Fibroblast of skin of abdomen (primary cell): ENCODE results near the gene MYO3B.
A peak's percentile ranks its signal among the peaks of the same experiment; 100 is the strongest.
"Not testable (repeated sequence)": the region's sequence is repeated elsewhere in the genome, so short reads cannot be mapped to it uniquely, and the experiment has no call there.

Experiments
- DNase-seq: peaks from one replicate; pipeline ENCODE4 v3.0.0-alpha.2; 2013

Gene MYO3B

GRCh38 chr2:170432823-170433222 lies 254.9 kb downstream of the MYO3B start:
- DNase-seq, result no peak

DNA sequence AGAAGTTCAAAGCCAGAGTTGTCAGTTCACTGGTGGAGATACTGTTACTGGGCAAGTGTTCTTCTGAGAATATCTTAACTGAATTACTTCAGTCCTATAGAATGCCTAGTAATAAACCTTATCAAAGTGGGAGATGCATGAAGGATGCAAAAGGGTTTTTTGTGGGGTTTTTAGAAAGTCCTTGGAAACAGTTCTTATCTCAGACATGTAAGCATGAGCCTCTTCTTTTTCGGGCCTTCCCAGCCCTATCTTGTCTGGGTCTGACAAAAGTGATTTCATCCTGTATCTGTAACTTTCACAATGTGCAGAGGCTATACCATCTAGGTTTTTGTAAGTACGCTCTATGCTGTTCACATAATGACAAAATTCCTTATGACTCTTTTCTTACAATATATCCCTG lies 255.5 kb downstream of the MYO3B start:
- no peak for DNase-seq

DNA sequence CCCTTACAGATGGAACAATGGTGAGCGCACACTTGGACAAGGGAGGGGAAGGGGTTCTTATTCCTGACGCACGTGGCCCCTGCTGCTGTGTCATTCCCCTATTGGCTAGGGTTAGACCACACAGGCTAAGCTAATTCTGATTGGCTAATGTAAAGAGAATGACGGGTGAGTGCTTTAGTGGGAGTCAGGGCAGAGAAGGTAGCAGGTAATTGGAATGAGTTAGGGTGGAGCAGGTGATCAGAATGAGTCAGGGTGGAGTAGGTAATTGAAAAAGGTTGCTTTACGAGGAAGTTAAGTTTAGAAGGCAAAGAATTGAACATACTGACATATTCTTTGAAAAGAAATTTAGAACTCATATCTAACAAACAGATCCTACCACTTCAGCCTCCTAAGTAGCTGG lies 256.4 kb downstream of the MYO3B start:
- not testable (repeated sequence) for DNase-seq

GRCh38 chr2:170434900-170435621 lies 257.1 kb downstream of the MYO3B start:
- DNase-seq, result peak; percentile 7

- DNase-seq, result peak; percentile 4
These were observed 258.4 kb downstream of the MYO3B start for GRCh38 chr2:170436077-170436943.

DNA sequence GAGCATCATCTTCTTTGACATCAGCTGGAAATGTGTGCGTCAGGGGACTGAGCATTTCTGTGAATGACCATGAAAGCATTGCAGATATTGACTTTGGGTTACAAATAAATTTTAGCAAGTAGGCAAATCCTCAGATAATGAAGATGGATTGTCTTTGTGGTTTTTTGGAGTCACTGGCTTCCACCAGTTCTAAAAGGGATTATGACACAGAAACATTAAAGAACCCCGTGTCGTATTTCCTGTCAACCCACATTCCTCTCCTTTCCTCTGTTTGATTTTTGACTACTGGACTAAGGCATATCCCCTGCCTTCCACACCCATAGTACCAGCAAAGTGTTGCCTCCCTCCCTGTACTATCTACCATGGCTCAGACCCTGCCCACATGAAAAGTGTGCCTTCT lies 268.1 kb downstream of the MYO3B start:
- DNase-seq, result no peak

DNA sequence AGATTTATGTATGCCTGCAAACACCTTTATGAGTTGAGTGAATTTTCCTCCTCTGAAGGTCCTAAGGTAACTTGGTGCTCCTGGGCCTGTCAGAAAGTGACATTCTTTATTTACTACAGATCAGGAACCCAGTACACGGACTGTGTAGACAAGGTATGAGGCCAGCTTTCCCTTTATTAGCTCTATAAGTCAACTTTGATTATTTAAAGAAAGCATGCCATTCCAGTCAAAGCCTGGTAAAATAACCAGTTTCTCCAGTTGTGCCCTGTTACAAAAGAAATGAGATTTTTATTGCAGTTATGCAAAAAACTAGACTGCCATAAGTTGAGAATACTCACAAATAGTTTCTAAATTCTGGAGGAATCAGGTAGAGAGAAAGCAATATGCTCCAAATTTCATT lies 271.1 kb downstream of the MYO3B start:
- DNase-seq, result no peak

DNA sequence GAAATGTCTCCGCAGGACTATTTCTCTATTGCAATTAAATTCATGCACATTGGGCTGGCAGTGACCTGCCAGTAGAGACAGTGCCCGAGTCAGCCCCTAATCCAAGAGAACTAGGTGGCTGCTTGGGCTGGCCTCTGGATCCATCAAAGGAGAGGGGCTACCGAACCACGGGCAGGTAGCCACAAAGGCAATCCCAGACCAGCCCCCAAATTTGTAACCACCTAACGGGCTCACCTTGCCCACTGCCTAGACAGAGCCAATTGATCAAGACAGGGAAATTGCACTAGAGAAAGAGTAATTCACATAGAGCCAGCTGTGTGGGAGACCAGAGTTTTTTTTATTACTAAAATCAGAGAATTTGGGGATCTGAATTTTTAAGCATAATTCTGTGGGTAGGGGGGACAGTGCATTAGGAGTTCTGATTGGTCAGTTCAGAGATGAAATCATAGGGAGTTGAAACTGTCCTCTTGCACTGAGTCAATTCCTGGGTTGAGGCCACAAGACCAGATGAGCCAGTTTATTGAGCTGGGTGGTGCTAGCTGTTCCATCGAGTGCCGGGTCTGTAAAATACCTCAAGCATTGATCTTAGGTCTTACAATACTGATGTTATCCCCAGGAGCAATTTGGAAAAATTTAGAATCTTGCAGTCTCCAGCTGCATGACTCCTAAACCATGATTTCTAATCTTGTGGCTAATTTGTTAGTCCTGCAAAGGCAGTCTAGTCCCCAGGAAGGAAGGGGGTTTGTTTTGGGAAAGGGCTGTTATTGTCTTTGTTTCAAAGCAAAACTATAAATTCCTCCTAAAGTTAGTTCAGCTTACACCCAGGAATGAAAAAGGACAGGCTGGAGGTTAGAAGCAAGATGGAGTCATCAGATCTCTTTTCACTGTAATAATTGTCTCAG lies 276.8 kb downstream of the MYO3B start:
- no peak for DNase-seq

- DNase-seq, result no peak
These were observed 277.9 kb downstream of the MYO3B start for GRCh38 chr2:170455617-170456426.

DNA sequence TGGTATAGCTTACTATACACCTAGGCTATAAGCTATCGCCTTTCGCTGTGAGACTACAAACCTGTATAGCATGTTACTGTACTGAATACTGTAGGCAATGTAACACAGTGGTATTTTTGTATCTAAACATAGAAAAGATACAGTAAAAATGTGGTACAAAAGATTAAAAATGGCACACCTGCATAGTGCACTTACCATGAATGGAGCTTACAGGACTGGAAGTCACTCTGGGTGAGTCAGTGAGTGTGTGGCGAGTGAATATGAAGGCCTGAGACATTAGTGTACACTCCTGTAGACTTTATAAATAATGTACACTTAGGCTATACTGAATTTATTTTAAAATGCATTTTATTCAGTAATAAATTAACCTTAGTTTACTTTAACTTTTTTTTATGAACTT lies 279.0 kb downstream of the MYO3B start:
- DNase-seq, result no peak

GRCh38 chr2:170457742-170458141 lies 279.8 kb downstream of the MYO3B start:
- no peak for DNase-seq

DNA sequence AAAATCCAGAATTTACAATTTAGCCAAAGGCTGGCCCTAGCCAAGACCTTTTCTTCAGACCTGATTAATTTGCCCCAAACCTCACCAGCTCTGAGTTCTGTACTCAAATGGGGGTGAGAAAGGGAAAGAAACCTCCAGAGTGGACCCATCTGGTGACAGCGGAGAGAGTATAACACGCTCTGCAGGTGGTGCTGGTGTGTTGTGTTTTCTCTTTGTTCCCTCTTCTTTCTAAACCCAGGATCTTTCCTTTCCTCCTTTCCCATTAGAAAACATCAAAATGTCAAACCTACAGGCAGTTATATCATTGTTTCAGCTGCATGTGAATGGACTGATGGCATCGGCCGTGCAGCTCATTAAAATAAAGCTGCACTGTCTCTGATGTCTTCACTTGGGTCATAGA lies 283.9 kb downstream of the MYO3B start:
- no peak for DNase-seq

GRCh38 chr2:170462433-170463205 lies 284.7 kb downstream of the MYO3B start:
- DNase-seq, result no peak

- no peak for DNase-seq
These were observed 285.2 kb downstream of the MYO3B start for GRCh38 chr2:170463206-170463537.

DNA sequence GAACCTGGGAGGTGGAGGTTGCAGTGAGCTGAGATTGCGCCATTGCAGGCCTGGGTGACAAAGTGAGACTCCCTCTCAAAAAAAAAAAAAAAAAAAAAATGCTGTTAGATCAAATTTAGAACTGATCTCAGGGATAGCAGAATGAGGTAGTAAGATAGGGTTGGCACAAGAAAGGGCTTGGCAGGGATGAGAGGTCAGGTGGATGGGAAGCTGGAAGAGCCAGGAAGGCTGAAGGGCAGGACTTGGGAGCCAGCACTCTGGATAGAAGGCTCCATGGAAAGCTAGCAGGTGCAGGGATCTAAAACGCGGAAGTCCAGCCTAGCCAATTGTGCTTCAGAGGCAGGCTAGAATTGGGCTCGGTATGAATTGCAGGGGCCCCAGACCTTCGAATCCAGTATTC lies 286.3 kb downstream of the MYO3B start:
- no peak for DNase-seq

DNA sequence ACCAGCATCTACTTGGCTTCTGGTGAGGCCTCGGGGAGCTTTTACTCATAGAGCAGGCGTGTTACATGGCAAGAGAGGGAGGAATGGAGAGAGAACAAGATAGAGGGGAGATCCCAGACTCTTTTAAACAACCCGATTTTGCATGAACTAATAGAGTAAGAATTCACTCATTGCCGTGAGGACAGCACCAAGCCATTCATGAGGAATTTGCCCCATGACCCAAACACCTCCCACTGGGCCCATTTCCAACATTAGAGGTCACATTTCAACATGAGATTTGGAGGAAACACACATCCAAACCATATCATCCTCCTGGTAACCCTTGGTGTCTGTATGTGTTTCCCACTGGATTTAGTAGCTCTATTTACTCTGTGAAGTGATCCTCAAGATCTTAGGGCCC lies 287.3 kb downstream of the MYO3B start:
- DNase-seq, result no peak

DNA sequence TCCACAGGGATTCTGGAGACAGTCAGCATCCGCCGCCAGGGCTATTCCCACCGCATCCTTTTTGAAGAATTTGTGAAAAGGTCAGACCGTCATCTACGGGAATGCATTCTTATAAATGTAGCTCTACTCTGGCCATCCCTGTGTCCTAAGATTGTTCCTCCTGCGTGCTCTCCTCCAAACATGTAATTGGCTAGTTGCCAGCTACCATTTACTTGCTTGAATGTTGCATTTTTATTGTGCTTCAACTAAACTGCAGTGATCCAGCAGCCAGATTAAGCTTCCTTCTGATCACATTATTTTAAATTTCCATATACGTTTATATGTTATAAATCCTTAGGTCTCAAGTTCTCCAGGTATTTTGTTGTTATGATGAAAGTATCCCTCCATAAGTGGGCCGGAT lies 288.7 kb downstream of the MYO3B start:
- no peak for DNase-seq

DNA sequence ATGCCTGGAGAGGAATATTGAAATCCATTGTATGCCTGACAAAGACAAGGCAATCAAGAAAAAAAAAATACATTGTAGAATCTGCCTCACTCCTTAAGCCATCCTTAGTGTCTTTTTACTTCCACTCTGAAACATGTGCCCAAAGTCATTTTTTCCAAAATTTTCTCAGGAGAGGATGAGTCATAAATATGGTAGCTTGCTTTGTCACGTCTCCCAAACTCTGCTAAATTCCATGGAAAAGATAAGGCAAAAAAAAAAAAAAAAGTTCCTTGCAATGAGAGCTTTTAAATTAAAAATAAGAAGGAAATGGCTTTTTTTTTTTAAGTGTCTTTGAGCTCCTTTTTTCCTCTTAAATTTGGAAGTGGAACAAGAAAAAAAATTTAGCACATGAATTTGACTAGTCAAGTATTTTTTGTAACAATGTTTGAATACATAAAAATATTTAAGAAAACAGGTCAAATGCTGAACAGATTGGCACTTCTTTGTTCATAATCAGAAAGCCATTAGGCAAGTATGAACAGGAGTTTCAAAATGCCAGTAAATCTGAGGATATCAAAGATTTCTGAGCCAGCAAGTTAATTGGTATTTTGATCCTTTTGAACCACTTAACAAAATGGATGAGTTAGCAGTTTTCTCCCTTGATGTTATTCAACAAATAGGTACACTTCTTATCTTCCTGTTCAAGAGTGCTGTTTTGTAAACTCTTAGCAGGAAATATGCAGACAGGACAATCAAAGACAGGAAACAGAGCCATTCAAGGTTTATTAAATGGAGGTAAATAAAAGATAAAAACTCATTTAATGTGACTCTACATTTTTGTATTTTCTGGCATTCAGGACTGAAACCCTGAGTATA lies 289.8 kb downstream of the MYO3B start:
- DNase-seq, result peak; percentile 28

DNA sequence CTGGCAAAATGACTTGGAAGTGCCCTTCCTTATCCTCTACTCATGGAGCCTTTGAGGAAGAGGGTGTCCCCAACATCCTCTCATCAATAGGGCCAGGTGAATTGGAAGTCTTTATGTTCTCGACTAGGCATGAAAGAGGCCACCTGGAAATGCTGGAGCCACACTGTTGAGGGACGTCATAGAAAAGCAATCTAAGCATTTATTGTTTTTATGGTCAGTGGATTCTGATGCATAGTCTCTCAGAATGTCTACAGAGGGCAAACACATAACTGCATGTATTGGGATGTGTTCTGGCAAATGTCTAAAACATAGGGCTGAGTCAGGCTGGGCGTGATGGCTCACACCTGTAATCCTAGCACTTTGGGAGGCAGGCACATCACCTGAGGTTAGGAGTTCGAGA lies 290.6 kb downstream of the MYO3B start:
- no peak for DNase-seq

- DNase-seq, result not testable (repeated sequence)
These were observed 294.6 kb downstream of the MYO3B start for GRCh38 chr2:170472498-170472897.
